Endometrial microvascular endothelial cells (primary cell): ENCODE measurements around the gene VGF. TPM values are rescaled to one million over a fixed set of nuclear protein-coding genes. Genes with fewer than 3 reads are reported as not detected.
"Not testable (repeated sequence)": the region's sequence is repeated elsewhere in the genome, so short reads cannot be mapped to it uniquely, and the experiment has no call there.

Source experiments
- in situ Hi-C: cut with HindIII; loops from 2 replicates; pipeline ENCODE4 v1.10.0; 2017; ENCODE audit warnings: low sequenced_read_pairs, low pct_unique_long_range_greater_than_20kb; ENCODE audit errors: inconsistent ontology term
- total RNA-seq: library from RNA; depleted of rRNA; stranded (reverse); fragments of >200 nt; gene quantifications from one replicate; pipeline ENCODE4 v1.2.3, GENCODE V29; 2015; ENCODE audit errors: inconsistent ontology term

VGF gene
- not detected for total RNA-seq

DNA sequence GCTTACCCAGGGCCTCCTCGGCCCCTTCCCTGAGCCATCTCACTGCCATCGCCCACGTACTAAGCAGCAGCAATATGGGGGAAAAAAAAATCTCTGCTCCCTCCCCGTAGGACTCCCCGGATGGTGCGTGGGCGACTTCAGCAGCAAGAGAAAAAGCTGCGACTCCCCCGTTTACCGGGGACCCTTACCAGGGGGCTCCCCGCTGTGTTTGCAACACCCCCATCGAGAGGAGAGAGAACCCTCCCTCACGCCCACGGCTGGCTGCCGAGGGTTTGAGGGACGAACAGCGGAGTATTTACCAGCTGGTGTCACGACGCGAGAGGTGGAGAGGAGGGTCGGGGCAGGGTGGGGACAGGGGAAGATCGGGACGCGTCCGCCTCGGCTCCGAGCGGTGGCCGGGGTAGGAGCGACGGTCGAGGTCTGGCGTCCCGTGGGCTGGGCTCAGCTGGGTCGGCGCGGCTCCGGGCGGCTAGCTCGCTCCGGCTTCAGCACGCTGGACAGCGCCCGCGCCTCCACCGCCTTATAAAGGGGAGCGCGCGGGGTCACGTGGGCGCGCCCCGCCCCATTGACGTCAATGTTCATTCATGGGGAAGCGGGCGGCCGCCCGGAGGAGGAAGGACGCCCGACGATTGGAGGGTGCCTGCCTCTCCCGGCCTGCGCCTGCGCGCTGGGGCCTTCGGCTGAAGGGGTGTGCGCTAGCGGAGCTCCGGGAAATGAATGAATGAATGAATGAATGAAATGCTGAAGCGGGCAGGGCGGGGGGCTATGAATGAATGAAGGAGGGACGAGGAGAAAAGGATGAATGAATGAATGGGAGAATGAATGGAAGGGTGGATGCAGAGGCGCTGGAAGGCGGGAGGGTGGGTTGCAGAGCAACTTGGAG is at the start of gene VGF:
Gene VGF, minus strand, starts transcription at position 495 of the 883 bp plus-strand sequence. CDS start 726 bp downstream, outside the sequence.
- in situ Hi-C loops: no loop called here

GRCh38 chr7:101212014-101212413 is 46.6 kb upstream of the VGF start:
- in situ Hi-C loops: no loop called here

DNA sequence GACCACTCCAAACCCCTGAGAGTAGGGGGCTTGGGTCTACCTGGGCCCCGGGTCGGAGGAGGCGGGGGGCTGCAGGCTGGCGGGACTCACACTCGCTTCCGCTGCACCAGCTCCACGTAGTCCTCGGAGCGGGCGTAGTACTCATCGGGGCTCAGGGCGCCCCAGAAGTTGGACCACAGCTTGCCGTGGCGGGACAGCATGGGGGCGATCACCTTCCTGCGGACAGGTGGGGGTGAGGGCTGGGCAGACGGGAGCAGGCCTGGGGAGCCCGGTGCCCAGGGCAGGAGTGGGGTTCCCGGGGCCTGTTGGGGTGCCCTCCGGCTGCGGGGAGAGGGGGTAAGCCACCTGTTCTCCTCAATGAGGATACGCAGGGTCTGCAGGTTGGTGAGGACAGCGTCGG is 46.1 kb upstream of the VGF start:
- in situ Hi-C loops: no loop called here

- in situ Hi-C loops: no loop called here
These were observed 44.8 kb upstream of the VGF start for GRCh38 chr7:101210143-101210542.

DNA sequence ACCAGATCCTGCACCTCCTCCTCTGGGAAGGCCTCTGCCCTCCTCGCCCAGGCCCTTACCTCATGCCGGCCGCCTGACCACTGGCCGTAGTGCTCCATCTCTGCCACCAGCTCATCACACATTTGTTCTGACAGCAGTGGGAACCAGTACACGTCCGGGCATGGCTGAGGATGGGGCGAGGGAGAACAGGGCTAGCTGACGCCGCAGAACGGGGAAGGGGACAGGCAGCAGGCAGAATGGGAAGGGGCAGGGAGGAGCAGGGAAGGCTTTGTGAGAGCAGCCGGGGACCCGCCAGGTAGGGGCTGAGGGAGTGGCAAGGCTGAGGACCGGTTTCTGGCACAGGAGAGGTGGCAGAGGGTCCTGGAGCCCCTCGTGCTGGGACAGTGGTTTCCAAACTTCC is 43.4 kb upstream of the VGF start:
- in situ Hi-C loops: no loop called here

GRCh38 chr7:101207459-101207858 is 42.1 kb upstream of the VGF start:
- in situ Hi-C loops: no loop called here

GRCh38 chr7:101206665-101207042 is 41.3 kb upstream of the VGF start:
- in situ Hi-C loops: no loop called here

DNA sequence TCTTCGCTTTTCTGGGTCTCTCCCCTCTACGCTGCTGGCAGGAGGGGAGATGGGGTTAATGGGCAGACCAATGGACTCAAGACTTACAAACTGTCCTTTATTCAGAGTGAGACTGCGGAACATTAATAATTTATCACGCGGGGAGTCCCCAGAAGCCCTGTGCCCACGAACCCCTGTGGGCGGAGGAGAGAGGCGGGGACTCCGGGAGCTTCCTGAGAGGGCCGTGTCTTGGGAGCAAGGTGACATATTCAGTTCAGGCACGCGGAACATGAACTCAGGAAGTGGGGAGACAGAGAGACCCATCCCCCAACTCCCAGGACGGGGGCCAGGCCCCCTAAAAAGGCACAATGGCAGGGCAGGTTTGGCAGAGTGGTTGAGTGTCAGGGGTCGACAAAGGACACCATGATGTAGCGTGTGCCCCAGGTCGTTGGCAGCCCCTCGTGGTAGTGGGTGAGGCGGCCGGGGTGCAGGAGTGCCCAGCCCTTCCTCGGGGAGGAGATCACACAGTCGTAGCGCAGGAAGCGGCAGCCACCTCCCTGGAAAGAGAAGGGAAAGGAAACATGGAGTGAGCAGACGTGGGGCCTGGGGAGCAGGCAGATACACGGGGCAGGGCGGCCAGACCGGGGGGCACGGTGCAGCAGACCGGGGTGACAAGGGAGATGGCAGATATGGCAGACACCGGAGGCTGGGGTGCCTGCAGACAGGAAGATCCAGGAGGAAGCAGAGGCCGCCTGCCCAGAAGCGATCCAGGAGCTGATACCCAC is 40.7 kb upstream of the VGF start:
- in situ Hi-C loops: no loop called here

GRCh38 chr7:101203740-101204738 is 38.7 kb upstream of the VGF start:
- in situ Hi-C loops: not testable (repeated sequence)

DNA sequence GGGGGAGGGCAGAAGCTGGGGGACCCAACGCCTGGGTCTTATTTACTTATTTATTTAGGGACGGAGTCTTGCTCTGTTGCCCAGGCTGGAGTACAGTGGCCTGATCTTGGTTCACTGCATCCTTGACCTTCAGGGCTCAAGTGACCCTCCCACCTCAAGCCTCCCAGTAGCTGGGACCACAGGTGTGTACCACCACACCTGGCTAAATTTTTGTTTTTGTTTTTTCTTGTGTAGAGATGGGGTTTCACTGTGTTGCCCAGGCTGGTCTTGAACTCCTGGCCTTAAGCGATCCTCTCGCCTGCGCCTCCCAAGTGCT is 37.2 kb upstream of the VGF start:
- in situ Hi-C loops: no loop called here

- in situ Hi-C loops: no loop called here
These were observed 36.6 kb upstream of the VGF start for GRCh38 chr7:101201695-101202602.

DNA sequence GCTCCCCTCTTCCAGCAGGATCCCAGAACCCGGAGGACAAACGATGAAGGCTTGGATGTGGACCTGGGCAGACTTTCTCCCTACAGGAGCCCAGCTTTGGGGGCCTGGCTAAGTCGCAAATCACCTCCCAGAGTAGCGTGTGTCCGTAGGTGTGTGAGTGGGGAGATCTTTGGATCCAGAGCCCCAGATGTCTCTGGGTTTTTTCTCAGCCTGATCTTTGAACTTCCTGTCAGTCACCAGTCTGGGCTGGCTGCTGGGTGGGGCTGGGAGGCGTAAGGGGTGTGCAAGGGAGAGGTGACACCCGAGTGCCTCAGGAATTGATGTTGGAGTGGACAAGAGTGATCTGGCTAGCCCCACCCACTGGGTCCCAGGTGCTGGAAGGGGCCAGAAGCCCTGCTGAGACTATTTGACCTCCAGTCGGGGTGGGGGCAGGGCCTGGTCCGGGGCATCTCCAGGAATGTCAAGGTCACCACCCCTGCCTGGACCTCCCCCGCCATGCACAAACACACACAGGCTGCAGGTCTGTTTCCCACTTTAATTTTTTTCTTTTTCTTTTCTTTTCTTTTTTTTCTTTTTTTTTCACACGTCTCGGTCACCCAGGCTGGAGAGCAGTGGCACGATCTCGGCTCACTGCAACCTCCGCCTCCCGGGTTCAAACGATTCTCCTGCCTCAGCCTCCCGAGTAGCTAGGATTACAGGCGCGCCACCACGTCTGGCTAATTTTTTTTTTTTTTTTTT is 35.7 kb upstream of the VGF start, which contains the start of gene MOGAT3:
Gene MOGAT3, minus strand, starts transcription at position 175 of the 738 bp plus-strand sequence. CDS start 182 bp downstream, outside the sequence.
- in situ Hi-C loops: no loop called here

DNA sequence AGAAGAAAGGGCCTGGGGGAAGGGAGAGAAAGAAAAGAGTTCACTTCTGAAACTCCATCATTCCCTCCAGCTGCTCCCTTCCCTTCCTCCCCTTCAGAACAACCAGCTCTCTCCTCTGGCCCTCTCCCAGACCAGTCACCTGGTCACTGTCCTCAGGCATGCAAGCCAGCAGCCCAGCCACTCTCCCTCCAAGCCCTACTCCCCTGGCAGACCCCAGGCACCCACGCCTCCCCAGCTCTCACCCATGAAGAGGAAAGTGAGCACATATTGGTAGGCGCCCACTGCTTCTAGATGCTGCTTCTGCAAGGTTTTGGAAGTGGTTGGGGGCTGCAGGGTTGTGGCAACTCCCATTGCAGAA is 35.1 kb upstream of the VGF start:
- in situ Hi-C loops: no loop called here

DNA sequence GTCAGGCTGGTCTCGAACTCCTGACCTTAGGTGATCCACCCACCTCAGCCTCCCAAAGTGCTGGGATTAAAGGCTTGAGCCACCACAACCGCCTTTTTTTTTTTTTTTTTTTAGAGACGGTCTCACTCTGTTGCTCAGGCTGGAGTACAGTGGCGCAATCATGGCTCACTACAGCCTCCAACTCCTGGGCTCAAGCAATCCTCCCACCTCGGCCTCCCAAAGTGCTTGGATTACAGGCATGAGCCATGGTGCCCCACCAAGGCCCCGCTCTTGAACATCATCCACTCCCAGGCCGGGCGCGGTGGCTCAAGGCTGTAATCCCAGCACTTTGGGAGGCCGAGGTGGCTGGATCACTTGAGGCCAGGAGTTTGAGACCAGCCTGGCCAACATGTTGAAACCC is 34.2 kb upstream of the VGF start:
- in situ Hi-C loops: not testable (repeated sequence)

GRCh38 chr7:101198476-101198875 is 33.1 kb upstream of the VGF start:
- in situ Hi-C loops: no loop called here

GRCh38 chr7:101197991-101198390 is 32.6 kb upstream of the VGF start:
- in situ Hi-C loops: no loop called here

DNA sequence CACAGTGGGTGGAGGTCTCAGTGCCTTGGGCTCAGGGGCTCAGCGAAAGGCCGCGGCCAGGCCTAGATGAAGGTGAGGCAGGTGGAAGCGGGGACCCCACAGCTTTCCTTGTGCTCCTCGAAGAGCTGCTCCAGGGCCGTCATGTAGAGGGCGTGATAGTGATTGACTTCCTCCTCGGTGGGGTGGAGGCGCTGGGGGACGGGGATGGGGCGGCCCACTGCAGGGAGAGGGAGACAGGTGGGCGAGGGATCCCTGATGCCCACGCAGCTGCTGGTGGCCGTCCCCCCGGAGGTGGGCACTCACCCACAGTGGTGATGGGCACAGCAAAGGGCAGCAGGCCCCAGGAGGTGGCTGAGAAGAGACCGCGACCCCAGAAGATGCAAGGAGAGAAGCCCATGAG is 30.5 kb upstream of the VGF start:
- in situ Hi-C loops: no loop called here
